SK-N-SH (cell line): Measurements from ENCODE around the gene ZSCAN2.

Source experiments
- CTCF ChIP-seq: fragments of 200-600 bp; sonication (generic); IDR thresholded peaks from 2 replicates; pipeline ENCODE4 v1.6.1; 2017; ENCODE audit warnings: antibody characterized with exemption, mild to moderate bottlenecking, moderate library complexity
- EP300 ChIP-seq, 2 experiments: IDR thresholded peaks; 2 replicates each; pipeline versions ENCODE4 v1.4.0 to v1.6.1; 2012; ENCODE audit warnings: borderline replicate concordance in 1 of 2, low read depth in 1 of 2, low read length in 1 of 2
- GATA2 ChIP-seq: sonication (generic); formaldehyde crosslinking; IDR thresholded peaks from 2 replicates; pipeline ENCODE4 v1.5.0; 2020; ENCODE audit warnings: mild to moderate bottlenecking, missing genetic modification reagents
- MAX ChIP-seq: IDR thresholded peaks from 2 replicates; pipeline ENCODE4 v1.4.0; 2012; ENCODE audit warnings: low read depth
- SIN3A ChIP-seq: IDR thresholded peaks from 2 replicates; pipeline ENCODE4 v1.6.1; 2012; ENCODE audit warnings: low read depth, mild to moderate bottlenecking, low read length, moderate library complexity, borderline replicate concordance
- SMC3 ChIP-seq: IDR thresholded peaks from 2 replicates; pipeline ENCODE4 v1.6.1; 2012; ENCODE audit warnings: low read depth, low read length, improper control_type of control experiment
- YY1 ChIP-seq: IDR thresholded peaks from 2 replicates; pipeline ENCODE4 v1.4.0; 2012; ENCODE audit warnings: low read depth, mild to moderate bottlenecking
- TF ChIP-seq, protein P1 (sequence below): fragments of 150-350 bp; IDR thresholded peaks from 2 replicates; pipeline ENCODE4 v1.6.1; 2016; ENCODE audit warnings: mild to moderate bottlenecking, low read depth, low read length
- TF ChIP-seq, protein P2 (sequence below): IDR thresholded peaks from 2 replicates; pipeline ENCODE4 v1.6.1; 2012; ENCODE audit warnings: mild to moderate bottlenecking, low read depth, low read length, moderate library complexity
- TF ChIP-seq, protein P3 (sequence below): IDR thresholded peaks from 2 replicates; pipeline ENCODE4; 2012

- TF ChIP-seq, protein P1, sequence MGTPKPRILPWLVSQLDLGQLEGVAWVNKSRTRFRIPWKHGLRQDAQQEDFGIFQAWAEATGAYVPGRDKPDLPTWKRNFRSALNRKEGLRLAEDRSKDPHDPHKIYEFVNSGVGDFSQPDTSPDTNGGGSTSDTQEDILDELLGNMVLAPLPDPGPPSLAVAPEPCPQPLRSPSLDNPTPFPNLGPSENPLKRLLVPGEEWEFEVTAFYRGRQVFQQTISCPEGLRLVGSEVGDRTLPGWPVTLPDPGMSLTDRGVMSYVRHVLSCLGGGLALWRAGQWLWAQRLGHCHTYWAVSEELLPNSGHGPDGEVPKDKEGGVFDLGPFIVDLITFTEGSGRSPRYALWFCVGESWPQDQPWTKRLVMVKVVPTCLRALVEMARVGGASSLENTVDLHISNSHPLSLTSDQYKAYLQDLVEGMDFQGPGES = no peak
- TF ChIP-seq MAX = no peak
- no peak for TF ChIP-seq CTCF
- no peak for TF ChIP-seq SIN3A
- TF ChIP-seq YY1 = peak; percentile 58; the same call in 1 of the 2 replicates
- no peak for TF ChIP-seq GATA2
- TF ChIP-seq, protein P2, sequence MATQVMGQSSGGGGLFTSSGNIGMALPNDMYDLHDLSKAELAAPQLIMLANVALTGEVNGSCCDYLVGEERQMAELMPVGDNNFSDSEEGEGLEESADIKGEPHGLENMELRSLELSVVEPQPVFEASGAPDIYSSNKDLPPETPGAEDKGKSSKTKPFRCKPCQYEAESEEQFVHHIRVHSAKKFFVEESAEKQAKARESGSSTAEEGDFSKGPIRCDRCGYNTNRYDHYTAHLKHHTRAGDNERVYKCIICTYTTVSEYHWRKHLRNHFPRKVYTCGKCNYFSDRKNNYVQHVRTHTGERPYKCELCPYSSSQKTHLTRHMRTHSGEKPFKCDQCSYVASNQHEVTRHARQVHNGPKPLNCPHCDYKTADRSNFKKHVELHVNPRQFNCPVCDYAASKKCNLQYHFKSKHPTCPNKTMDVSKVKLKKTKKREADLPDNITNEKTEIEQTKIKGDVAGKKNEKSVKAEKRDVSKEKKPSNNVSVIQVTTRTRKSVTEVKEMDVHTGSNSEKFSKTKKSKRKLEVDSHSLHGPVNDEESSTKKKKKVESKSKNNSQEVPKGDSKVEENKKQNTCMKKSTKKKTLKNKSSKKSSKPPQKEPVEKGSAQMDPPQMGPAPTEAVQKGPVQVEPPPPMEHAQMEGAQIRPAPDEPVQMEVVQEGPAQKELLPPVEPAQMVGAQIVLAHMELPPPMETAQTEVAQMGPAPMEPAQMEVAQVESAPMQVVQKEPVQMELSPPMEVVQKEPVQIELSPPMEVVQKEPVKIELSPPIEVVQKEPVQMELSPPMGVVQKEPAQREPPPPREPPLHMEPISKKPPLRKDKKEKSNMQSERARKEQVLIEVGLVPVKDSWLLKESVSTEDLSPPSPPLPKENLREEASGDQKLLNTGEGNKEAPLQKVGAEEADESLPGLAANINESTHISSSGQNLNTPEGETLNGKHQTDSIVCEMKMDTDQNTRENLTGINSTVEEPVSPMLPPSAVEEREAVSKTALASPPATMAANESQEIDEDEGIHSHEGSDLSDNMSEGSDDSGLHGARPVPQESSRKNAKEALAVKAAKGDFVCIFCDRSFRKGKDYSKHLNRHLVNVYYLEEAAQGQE = no peak
- no peak for TF ChIP-seq EP300 (IDR thresholded peaks at IDR 0.05; ENCODE audit: borderline replicate concordance in 1 of 2, low read depth in 1 of 2, low read length in 1 of 2)
- TF ChIP-seq, protein P3, sequence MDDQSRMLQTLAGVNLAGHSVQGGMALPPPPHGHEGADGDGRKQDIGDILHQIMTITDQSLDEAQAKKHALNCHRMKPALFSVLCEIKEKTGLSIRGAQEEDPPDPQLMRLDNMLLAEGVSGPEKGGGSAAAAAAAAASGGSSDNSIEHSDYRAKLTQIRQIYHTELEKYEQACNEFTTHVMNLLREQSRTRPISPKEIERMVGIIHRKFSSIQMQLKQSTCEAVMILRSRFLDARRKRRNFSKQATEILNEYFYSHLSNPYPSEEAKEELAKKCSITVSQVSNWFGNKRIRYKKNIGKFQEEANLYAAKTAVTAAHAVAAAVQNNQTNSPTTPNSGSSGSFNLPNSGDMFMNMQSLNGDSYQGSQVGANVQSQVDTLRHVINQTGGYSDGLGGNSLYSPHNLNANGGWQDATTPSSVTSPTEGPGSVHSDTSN = no peak
- TF ChIP-seq SMC3 = no peak
Measured at GRCh38 chr15:84570164-84570735, 30.6 kb upstream of the ZSCAN2 start.
